OCI-M2 (cell line): ENCODE data around the gene TTC21B.
"Not testable (repeated sequence)": the region's sequence is repeated elsewhere in the genome, so short reads cannot be mapped to it uniquely, and the experiment has no call there.

Experiments used
- DNase-seq: peaks from one replicate; lab custom pipeline; 2025; ENCODE audit not compliant: unreplicated experiment; lab: John Stamatoyannopoulos, UW

The TTC21B gene

GRCh38 chr2:165888171-165888570, 65.4 kb downstream of the TTC21B start:
- no peak for DNase-seq

GRCh38 chr2:165886487-165887146, 67.0 kb downstream of the TTC21B start:
- no peak for DNase-seq

- DNase-seq, result no peak
These were observed 75.7 kb downstream of the TTC21B start for GRCh38 chr2:165877565-165878550.

- no peak for DNase-seq
These were observed 76.9 kb downstream of the TTC21B start for GRCh38 chr2:165876712-165877111.

- no peak for DNase-seq
These were observed 77.3 kb downstream of the TTC21B start for GRCh38 chr2:165876269-165876668.

- DNase-seq, result no peak
These were observed 79.0 kb downstream of the TTC21B start for GRCh38 chr2:165874445-165875039.

GRCh38 chr2:165872101-165872791, 81.3 kb downstream of the TTC21B start:
- no peak for DNase-seq

GRCh38 chr2:165871025-165871424, 82.6 kb downstream of the TTC21B start:
- no peak for DNase-seq

GRCh38 chr2:165870346-165870745, 83.2 kb downstream of the TTC21B start:
- no peak for DNase-seq

- no peak for DNase-seq
These were observed 85.4 kb downstream of the TTC21B start for GRCh38 chr2:165868211-165868610.

- no peak for DNase-seq
These were observed 89.3 kb downstream of the TTC21B start for GRCh38 chr2:165864296-165864695.

- no peak for DNase-seq
These were observed 89.7 kb downstream of the TTC21B start for GRCh38 chr2:165863810-165864261.

- DNase-seq, result not testable (repeated sequence)
These were observed 92.5 kb downstream of the TTC21B start for GRCh38 chr2:165861083-165861482.

GRCh38 chr2:165859723-165860122, 93.9 kb downstream of the TTC21B start:
- not testable (repeated sequence) for DNase-seq

- DNase-seq, result no peak
These were observed 95.7 kb downstream of the TTC21B start for GRCh38 chr2:165857876-165858275.

- no peak for DNase-seq
These were observed 101.2 kb downstream of the TTC21B start for GRCh38 chr2:165852394-165852793.

GRCh38 chr2:165847001-165847400, 106.6 kb downstream of the TTC21B start:
- no peak for DNase-seq

- no peak for DNase-seq
These were observed 107.5 kb downstream of the TTC21B start for GRCh38 chr2:165846056-165846455.

GRCh38 chr2:165844216-165844615, 109.4 kb downstream of the TTC21B start:
- no peak for DNase-seq

- DNase-seq, result no peak
These were observed 110.2 kb downstream of the TTC21B start for GRCh38 chr2:165843351-165843750.

GRCh38 chr2:165840333-165840958, 113.1 kb downstream of the TTC21B start:
- no peak for DNase-seq
